Measurements from ENCODE around the gene XKR8.

The XKR8 gene, protein sequence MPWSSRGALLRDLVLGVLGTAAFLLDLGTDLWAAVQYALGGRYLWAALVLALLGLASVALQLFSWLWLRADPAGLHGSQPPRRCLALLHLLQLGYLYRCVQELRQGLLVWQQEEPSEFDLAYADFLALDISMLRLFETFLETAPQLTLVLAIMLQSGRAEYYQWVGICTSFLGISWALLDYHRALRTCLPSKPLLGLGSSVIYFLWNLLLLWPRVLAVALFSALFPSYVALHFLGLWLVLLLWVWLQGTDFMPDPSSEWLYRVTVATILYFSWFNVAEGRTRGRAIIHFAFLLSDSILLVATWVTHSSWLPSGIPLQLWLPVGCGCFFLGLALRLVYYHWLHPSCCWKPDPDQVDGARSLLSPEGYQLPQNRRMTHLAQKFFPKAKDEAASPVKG

DNA sequence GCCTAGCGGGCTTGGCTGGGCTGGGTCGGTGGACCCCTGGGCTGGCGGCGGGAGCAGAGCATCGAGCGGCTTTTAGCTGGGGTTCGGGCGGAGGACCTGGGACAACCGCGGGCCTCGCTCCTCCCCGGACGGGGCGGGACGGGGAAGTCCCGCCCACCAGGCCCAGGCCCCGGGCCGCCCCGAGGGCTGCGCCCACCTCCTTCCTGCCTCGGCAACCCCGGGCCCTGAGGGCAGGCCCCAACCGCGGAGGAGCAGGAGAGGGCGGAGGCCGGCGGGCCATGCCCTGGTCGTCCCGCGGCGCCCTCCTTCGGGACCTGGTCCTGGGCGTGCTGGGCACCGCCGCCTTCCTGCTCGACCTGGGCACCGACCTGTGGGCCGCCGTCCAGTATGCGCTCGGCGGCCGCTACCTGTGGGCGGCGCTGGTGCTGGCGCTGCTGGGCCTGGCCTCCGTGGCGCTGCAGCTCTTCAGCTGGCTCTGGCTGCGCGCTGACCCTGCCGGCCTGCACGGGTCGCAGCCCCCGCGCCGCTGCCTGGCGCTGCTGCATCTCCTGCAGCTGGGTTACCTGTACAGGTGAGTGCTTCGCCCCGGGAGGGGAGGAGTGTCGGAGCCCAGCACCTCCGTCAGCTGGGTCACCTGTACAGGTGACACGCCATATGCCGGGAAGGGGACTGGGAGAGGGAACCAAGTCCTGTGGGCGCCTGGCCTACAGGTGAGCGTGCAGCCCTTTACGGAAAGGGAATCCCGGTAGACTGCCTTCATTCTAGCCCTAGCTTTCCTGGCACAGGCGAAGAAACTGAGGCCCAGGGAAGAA lies at the start of gene XKR8:
Gene XKR8 (plus strand): TSS at position 182 of the 812 bp plus-strand sequence. CDS start 97 bp downstream, at position 279.
- DNase-seq = peak; percentile 86

DNA sequence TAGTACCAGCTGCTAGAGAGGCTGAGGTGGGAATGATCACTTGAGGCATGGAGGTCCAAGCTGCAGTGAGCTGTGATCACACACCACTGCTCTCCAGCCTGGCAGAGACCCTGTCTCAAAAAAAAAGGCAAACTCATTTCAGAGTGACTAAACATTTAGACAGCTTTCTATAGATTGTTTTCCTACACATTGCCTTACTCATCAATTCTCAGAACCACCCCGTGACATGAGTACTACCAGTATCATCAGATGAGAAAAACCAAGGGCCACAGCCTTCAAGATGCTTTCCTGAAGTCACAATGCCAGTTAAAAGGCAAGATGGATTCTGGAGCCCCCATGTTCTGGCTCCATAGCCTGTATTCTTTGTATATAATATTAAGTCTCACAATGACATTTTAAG lies 47.3 kb upstream of the XKR8 start:
- DNase-seq = no peak

DNA sequence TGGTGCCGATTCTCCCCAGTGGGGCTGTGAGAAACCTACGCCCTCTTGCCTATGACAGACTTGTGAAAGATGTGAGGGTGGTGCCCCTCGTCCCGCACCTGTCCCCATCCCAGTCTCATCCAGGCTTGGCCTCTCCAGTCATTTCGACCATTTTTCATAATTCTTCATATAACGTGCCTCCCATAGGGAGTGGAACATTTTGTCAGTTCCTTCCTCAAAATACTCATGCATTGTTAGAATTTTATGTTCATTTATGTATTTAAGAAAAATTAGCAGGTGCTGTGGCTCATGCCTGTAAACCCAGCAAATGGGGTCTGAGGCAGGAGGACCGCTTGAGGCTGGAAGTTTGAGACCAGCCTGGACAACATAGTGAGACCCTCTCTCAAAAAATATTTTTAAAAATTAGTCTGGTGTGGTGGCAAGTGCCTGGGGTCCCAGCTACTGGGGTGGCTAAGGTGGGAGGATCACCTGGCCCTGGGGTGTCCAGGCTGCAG lies 44.6 kb upstream of the XKR8 start:
- no peak for DNase-seq

DNA sequence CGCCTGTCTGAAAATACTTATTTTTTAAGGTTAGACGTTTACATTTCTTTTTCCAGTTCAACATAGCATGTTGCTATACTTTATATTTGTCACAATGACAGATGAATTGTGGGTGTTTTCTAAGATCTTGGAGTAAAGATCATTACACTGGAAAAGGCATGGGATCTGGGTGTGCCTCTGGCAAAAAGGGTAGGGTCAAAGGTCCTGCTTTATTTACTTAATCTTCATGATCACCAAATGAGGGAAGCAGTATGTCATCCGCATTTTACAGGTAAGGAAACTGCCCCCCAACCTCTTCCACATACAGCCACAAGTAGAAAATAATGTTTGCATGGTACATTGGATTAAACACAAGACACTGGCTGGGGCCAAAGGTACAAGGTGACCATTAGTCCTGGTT lies 37.5 kb upstream of the XKR8 start:
- DNase-seq = no peak

DNA sequence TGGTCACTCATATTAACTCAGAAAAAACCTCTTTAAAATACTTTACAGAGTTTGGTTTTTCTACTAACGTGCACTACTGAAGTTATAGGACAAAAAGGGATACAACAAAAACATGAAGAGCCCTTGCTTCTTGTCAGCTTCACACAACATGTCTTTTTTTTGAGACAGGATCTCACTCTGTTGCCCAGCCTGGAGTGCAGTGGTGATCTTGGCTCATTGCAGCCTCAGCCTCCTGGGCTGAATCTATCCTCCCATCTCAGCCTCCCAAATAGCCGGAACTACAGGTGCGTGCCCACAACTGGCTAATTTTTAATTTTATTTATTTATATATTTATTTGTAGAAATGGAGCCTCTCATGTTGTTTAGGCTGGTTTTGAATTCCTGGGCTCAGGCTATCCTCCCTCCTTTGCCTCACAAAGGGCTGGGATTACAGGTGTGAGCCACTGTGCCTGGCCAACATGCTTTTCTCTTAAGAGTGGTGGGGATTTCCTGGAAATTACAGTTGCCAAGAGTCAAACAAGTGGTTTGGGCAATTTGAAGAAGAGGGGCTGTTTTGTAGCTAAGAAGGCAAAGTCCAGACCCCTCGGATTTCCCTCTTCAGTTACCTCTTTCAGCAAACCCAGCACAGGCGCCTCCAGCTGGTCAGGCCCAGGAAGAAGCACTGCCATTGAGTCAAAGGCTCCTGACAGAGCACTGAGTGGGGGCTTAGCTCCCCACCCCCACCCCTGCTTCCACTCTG lies 31.4 kb upstream of the XKR8 start:
- no peak for DNase-seq

DNA sequence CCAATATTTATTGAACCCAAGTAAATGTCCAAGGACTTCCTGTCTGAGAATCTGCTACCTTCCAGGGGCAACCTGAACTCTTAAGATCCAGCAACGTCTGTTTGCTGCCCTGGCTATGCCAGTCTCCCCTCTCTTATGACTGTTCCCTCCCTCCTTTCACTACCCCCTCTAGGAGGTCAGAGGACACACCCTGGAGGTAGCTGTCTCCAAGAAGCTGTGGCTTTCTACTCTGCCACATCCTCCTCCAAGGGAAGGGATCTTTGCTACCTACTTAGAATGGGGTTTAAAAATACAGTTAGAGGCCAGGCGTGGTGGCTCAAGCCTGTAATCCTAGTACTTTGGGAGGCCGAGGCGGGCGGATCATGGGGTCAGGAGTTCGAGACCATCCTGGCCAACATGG lies 28.6 kb upstream of the XKR8 start:
- DNase-seq = no peak

DNA sequence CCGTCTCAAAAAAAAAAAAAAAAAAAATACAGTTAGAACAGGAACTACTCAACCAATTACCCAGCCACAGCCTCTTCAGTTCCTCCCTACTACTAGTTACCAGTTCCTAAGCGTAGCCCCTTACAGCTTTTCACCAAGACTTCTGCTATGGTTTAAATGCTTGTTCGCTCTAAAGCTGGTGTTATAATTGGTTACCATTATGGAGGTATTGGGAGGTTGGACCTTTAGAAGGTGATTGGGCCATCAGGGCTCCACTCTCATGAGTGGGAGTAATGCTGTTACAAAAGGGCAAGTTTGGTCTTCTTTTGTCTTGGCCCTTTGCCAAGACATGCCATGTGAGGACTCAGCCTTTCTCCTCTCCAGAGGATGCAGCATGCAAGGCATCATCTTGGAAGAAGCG lies 28.0 kb upstream of the XKR8 start:
- no peak for DNase-seq

DNA sequence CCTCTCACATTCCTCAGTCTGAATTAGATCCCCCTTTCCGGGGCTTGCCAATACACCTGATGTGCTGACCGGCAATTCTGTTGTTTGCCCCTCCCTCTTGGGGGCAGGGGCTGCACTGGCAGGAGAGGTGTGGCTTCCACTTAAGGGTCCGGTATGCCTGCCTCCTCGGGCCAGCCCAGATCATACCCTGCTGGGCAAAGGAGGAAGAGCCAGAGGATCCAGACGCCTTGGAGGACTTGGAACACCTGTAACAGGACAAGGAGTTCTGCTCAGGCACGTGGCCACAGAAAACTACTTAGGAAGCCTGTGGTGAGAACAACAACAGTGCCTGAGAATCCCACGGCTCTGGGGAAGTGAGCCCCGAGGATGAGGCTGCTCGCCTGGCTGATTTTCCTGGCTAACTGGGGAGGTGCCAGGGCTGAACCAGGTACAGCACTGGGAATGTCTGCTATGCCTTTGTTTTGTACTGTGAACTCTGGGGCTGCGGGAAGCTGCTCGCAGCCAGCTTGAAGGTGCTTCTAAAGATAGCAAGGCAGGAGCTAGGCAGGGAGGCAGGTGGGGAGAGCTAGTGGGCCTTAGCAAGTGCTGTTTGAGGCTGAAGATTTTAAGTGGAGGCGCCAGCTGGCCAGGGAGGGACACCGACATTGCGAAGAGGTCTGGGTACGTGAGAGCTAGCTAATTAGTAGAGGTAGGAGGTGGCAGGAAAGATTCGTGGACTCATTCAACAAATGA lies 24.8 kb upstream of the XKR8 start, which contains the start of gene SMPDL3B:
Gene SMPDL3B (plus strand): TSS at position 183 of the 732 bp plus-strand sequence. CDS start 184 bp downstream, at position 367.
- peak; percentile 78 for DNase-seq

DNA sequence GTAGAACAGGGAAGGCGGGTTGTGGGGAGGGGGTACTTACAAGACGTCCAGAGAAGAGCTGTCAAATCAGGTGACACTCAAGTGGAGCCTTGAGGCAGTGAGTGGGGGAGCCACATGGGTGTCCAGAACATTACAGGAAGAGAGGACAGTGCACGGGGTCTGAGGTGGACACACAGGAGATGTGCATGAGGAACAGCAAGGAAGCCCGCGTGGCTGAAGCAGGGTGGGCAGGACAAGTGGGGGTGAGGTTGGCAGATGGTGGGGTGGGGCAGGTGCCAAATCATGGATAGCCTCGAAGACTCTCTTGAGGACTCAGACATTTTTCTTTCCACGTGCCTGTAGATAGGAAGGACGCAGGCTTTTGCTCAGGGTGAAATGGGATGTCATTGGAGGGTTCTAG lies 24.1 kb upstream of the XKR8 start:
- no peak for DNase-seq

DNA sequence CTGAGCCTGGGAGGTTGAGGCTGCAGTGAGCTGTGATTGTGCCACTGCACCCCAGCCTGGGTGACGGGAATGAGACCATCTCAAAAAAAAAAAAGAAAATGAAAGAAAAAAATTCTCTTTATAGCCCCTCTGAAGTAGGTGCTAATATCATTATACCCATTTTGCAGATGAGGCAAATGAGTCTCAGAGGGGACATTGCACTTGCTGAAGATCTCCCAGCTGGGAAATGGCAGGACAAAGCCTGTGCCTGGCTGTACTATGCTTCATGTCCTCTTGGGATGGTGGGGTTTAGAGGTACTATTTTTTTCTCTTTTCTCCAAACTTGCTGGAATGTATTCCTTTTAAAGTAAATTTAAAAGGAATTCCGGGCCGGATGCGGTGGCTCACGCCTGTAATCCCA lies 23.4 kb upstream of the XKR8 start:
- no peak for DNase-seq

DNA sequence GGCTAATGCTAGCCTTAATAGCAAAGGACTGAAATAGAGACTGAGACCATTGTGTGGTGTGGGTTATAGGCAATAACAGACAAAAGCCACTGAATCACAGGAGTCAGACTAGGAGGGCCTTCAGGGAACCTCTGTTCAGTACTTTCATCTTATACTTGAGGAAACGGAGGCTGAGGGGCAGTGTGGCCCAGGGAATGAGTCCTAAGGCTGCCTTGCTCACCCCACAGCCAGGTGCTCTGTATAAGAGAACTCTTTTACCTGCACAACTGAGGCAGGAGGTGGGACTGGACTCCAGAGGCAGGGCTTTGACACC lies 22.3 kb upstream of the XKR8 start:
- no peak for DNase-seq

DNA sequence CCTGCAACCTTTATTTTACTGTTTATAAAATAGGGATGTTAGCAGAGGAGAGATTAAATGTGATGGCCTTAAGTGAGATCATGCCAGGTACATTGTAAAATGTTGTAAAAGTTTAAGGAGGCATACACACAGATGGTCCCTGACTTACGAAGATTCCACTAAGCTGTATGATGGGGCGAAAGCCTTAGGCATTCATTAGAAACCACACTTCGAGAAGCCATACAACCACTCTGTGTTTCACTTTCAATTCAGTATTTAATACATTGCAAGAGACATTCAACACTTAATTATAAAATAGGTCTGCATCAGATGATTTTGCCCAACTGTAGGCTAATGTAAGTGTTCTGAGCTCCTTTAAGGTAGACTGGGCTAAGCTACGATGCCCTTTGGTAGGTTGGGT lies 21.3 kb upstream of the XKR8 start:
- DNase-seq = no peak

DNA sequence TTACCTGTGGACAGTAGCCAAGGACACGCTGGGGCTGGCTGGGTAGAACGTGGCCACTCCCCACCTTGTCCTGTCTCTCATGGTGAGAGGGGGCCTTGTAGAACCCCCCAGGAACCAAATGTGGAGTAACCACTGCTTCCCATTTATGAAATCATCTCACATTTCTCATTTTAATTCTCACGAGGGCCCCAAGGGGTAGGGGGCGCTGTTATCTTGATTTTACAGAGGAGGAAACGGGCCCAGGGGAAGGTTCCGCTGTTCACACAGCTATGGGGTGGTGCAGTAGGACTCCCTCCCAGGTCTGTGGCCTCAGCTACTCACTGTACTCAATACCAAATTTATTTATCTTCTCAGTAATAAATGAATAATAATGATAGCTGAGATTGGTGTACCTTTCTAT lies 19.5 kb upstream of the XKR8 start:
- peak; percentile 59 for DNase-seq

DNA sequence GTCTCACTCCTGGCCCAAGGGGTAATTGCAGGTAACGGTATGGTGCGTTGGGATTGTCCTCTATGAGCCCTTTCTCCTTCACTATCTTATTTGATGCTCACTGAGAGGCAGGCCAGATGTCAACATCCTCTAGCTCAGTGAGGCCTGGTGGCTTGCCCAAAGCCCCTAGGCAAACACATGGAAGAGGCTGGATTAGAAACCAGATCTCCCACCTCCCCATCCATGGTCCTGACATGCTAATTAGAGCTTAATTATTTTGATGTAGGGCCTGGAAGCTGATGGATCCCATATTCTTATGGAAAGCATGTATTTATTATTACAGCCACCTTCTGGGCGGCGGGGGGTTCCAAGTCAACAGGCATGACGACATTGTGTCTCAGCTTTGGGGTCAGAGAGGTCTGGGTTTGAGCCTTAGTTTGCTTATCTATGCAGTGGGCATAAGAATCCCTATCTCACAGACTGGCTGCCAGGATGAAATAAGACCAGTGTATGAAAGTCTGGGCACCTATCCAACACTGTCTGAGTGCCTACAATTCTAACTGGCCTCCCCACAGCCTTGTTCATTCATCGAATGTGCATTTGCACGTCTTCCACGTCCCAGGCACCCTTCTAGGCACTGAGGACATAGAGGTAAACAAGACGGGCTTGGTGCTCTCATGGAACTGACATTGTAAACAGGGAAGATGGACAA lies 18.8 kb upstream of the XKR8 start:
- DNase-seq = peak; percentile 48

DNA sequence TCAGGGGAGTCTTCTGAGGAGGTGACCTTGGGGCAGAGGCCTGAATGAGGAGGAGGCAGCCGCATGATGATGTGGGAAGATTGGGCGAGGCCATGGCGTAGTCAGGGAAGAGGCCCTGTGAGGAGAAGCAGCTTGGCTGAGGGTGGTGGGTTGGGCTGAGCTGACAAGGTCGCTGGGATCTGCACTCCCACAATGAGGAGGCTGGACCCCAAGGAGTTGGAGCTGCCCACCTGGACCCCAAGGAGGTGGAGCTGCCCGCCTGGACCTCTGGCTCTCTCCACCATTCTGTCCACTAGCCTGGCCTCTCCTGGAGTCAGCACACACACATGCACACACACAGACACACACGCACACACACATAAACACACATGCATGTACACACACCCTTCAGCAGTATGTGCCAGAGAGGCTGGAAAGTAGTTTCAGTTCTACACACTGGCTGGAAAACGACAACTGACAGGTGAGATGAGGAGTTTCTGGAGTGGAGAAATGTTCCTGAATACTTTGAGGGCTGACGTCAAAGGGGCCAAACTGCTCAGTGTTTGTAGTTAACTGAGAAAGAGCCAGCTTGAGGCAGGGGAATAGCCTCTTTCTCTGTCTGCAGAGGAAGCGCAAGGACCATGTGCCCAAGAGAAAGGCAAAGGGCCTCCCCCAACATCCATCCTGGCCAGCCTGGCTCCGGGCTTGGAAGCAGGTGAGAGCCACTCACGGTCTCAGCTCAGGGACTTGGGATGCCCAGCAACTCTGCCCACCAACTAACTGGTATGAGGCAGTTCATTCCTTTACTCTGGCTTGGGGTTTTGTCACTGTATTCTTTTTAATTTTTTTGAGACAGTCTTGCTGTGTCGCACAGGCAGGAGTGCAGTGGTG lies 17.9 kb upstream of the XKR8 start:
- no peak for DNase-seq

DNA sequence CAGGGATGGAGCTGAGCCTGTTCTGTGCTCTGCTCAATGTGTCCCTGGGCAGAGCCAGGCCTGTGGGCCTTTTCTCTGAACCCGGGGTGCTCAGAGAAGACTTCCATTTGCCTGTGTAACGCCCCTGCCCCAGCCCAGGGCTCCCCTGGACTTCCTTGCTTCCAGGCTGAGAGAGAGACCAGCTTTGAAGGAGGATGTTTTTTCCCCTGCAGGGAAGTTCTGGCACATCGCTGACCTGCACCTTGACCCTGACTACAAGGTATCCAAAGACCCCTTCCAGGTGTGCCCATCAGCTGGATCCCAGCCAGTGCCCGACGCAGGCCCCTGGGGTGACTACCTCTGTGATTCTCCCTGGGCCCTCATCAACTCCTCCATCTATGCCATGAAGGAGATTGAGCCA lies 14.8 kb upstream of the XKR8 start:
- no peak for DNase-seq

DNA sequence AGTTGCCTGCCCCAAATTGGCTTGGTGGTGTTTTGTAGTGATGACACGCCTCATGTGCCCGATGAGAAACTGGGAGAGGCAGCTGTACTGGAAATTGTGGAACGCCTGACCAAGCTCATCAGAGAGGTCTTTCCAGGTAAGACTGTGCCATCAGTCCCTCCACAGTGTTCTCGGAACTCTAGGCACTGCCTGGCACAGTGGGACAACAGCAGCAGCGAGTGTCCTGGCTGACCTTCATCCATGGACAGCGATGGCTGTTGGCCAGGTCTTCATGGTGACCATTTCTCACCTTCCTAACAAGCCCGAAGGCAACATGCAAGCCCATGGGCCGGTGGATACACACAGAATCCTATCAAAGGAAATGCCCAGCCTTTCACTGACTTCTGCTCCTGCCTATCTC lies 10.7 kb upstream of the XKR8 start:
- DNase-seq = no peak

DNA sequence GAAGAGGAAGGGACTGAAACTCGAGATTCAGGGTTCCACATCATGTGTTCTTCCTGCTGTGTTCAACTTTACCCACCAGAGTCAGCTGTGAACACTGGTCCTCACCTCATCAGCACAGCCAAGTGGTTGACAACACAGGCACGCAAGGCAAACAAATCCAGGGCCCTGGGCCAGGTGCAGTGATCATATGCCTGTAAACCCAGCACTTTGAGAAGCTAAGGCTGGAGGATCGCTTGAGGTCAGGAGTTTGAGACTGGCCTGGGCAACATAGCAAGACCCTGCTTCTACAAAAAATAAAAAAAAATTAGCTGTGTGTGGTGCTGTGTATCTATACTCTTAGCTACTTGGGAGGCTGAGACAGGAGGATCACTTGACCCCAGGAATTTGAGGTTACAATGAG lies 8.4 kb upstream of the XKR8 start:
- no peak for DNase-seq

DNA sequence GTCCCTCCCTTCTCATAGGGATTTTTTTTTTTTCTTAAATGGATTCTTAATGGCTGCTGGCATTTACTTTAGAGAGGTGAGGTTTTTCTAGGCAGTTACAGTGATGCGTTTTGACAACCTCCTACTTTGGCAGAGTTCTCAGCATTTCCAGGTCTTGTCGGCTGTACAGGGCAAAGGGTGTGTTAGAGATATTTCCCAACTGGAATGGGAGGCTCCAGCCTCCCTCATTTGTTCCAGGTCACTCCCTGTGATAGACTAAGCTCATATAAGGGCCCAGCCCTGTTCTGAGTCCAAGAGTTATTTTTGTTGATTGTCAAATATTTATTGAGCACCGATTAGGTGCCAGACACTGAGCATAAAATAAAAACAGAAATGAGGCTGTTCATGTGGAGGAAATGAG lies 7.6 kb upstream of the XKR8 start:
- no peak for DNase-seq

DNA sequence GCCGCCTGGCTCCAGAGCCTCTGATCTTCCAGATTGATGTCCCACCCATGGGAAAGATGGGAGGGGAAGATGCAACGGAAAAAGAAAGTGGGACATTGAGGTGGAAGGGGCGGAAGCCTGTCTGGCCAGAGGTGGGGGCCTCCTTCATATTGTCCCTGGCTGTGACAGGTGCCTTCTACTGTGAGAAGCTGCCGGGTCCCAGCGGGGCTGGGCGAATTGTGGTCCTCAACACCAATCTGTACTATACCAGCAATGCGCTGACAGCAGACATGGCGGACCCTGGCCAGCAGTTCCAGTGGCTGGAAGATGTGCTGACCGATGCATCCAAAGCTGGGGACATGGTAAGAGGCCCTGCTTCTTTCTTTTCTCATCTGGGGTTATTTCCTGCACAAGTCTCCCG lies 5.6 kb upstream of the XKR8 start:
- no peak for DNase-seq

DNA sequence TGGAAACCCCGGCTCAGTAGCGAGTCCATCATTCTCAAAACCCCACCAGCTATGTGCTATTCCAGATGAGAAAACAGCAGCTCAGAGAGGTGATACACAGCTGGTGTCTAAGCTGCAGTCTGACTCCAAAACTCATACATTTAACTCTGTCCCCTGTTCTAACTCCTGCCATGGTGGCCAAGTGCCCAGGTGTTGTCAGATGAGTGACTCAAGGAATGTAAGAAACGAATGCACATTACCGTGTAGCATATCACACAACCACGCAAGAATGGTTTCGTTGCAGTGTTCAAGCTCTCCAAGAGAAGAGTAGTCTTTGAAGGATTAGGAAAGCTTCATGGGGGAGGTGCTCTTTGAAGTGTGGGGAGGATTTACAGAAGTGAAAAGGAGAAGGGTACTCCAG lies 4.7 kb upstream of the XKR8 start:
- DNase-seq = no peak
